ENCODE results near the gene MYCBPAP. TPM values are rescaled to one million over a fixed set of nuclear protein-coding genes. Genes with fewer than 3 reads are reported as not detected.

The MYCBPAP gene
- total RNA-seq, 2 donors from 2014 or later = 1.2 to 1.3 TPM

DNA sequence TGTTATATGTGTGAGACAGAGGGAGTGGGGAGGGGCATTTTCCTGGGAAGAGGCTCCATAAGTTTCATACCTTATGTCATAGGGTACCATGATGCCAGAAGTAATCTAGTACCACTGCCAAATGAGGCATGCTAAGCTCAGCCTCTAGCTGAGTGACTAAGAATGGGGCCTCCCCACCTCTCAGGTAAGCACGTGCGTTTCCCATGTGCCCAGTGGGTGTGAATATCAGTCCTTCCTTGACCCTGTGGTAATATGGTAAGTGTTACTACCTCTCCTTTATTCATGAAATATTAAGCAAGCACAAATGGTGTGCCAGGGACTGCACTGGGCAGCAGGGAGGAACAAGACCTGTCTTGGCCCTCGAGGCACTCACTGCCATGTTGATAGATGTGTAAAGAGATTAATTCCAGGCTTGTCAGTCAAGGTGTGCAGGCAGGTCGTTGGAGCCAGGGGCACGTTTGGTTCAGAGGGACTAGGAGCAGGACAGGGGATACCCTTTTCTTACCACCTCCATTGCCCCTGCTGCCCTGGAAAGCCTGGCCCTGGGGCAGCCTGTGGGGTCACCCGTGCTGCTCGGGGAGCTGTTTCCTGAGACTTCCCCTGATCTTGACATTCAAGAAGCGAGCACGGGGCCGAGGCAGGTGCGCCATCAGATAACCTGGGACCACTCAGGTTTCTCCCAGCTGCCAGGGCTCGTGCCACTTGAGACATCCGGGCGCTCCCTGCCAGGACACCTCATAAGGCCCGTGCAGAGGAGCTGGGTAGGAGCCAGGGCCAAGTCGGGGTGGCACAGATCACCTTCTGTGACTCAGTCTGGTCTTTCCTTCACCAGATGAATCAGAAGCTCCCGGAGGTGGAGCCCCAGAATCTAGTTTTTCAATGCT is 20.8 kb upstream of the MYCBPAP start:
- H3K27ac Mint-ChIP-seq = no peak overlapping the region
- peaks cover 2% of the 10 kb centered on the region for H3K4me1 Mint-ChIP-seq
- peaks cover 2% of the 10 kb centered on the region for H3K36me3 Mint-ChIP-seq (ENCODE audit: low read depth)
- H3K27me3 Mint-ChIP-seq = no peaks in the 10 kb centered on the region
- H3K4me3 Mint-ChIP-seq = no peak overlapping the region
- ATAC-seq (no peak), DNase-seq (no peak)
- H3K9me3 ChIP-seq (ENCODE audit: control insufficient read depth, low read length, poor library complexity, severe bottlenecking) = no peaks in the 10 kb centered on the region

DNA sequence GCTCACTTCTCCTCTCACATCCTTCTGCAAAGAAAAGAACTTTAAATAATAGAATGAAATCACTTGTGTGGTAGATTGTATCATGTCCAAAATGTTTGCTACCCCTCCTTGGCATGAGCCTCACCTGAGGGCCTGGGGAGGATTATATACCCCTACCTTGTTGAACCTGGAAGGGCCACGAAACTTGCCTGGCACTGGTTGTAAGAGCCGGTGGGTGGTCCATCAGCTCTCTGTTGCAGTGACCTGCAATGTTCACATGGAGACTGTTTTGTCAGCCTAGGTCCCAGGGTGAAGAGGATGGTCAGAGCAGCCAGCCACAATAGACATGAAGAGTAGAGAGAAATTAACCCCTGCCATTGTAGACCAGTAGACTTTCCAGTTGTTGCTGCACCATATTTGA is 19.4 kb upstream of the MYCBPAP start:
- Mint-ChIP-seq H3K4me3 (no peak overlapping the region), H3K36me3 (ENCODE audit: low read depth) (no peaks in the 10 kb centered on the region), H3K4me1 (no peaks in the 10 kb centered on the region), H3K27ac (no peak overlapping the region), H3K27me3 (no peaks in the 10 kb centered on the region)
- no peaks in the 10 kb centered on the region for H3K9me3 ChIP-seq (ENCODE audit: control insufficient read depth, low read length, poor library complexity, severe bottlenecking)
- no peak for ATAC-seq
- no peak for DNase-seq

DNA sequence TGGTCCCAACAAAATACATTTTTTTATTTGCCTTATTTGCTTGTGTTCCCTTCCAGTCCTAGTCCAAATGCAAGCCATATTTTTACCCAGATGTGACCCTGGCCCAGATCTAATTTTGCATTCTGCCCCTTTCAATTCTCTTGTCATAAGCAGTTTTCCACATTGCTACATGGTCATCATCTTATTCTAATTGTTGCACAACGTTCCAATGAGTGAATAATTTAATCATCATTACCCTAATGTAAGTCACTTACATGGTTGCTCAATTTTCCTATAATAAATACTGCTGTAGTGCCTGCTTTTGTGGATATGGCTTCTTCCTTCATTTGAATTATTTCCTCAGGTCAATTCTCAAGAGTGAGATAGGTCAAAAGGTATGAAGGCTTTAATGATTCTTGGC is 16.7 kb upstream of the MYCBPAP start:
- Mint-ChIP-seq H3K4me1 (no peaks in the 10 kb centered on the region), H3K27ac (no peak overlapping the region), H3K36me3 (ENCODE audit: low read depth) (no peaks in the 10 kb centered on the region), H3K4me3 (no peak overlapping the region), H3K27me3 (no peaks in the 10 kb centered on the region)
- DNase-seq = no peak
- ATAC-seq = no peak
- H3K9me3 ChIP-seq (ENCODE audit: control insufficient read depth, low read length, poor library complexity, severe bottlenecking) = no peaks in the 10 kb centered on the region

DNA sequence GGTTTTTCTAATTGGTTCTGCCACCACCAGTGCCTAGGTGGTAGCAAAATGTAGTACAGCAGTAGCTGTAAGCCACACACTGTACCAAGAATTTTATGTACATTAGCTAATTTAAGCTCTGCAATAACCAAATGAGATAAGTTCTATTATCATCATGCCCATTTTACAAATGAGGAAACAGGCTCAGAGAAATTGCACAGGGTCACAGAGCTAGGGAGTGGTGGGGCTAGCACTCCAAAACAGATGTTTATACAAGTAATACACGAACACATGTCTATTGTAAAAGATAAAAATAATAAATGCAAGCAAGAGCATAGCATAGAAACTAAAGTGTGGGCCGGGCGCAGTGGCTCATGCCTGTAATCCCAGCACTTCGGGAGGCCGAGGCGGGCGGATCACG is 16.0 kb upstream of the MYCBPAP start:
- Mint-ChIP-seq H3K27ac (no peak overlapping the region), H3K36me3 (ENCODE audit: low read depth) (no peaks in the 10 kb centered on the region), H3K4me1 (no peaks in the 10 kb centered on the region), H3K27me3 (no peaks in the 10 kb centered on the region), H3K4me3 (no peak overlapping the region)
- ATAC-seq (no peak), DNase-seq (no peak)
- H3K9me3 ChIP-seq (ENCODE audit: control insufficient read depth, low read length, poor library complexity, severe bottlenecking) = no peaks in the 10 kb centered on the region

DNA sequence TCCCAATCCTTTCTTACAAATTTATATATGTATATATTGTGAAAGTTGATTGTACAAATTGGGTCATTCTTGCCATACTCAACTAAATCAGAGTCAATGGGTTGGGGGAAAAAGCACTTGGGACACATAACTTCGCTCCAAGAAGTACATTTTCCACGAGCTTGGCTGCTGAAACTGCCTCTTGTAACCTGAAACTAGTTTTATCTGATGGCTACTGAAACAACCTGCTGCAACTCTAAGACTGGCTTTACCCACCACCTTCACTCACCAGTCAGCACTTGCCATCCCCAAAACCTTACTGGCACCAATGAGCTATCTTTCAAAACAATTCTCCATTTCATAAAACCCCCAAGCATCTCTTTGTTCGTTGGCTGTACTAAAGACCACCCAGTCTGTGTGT is 14.5 kb upstream of the MYCBPAP start:
- no peaks in the 10 kb centered on the region for H3K9me3 ChIP-seq (ENCODE audit: control insufficient read depth, low read length, poor library complexity, severe bottlenecking)
- H3K4me1 Mint-ChIP-seq = no peaks in the 10 kb centered on the region
- DNase-seq (no peak), ATAC-seq (no peak)
- H3K27me3 Mint-ChIP-seq = no peaks in the 10 kb centered on the region
- H3K36me3 Mint-ChIP-seq (ENCODE audit: low read depth) = no peaks in the 10 kb centered on the region
- H3K4me3 Mint-ChIP-seq = no peak overlapping the region
- no peak overlapping the region for H3K27ac Mint-ChIP-seq

DNA sequence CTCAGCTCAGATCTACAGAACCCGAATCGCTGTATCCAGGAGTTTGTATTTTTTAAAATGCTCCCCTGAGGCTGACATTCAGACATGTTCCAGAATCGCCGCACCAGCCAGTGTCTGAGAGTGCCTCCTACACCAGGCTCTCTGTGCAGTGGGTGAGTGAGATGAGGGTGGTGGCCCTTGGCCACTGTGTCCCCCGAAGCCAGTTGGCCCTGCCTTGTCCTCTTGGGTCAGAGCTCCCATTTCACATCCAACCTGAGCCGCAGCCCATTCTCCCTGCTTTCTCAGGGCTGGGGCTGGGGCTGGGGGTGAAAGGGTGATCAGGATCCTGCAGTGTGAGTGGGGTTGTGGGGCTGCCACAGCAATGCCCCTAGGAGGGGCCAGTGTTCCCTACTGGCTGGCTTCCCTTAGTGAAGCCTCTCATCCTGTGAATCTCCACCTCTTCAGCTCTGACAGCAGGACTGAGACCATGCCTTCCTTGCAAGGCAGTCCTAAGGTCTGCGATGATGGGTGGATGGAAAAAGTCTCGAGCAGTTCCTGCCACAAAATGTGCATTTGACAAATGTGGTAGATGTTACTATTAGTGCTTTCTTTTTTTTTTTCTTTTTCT is 12.9 kb upstream of the MYCBPAP start:
- H3K4me3 Mint-ChIP-seq = no peak overlapping the region
- no peak overlapping the region for H3K27ac Mint-ChIP-seq
- H3K4me1 Mint-ChIP-seq = no peaks in the 10 kb centered on the region
- no peaks in the 10 kb centered on the region for H3K27me3 Mint-ChIP-seq
- H3K36me3 Mint-ChIP-seq (ENCODE audit: low read depth) = no peaks in the 10 kb centered on the region
- DNase-seq = no peak
- ATAC-seq = no peak
- no peaks in the 10 kb centered on the region for H3K9me3 ChIP-seq (ENCODE audit: control insufficient read depth, low read length, poor library complexity, severe bottlenecking)

DNA sequence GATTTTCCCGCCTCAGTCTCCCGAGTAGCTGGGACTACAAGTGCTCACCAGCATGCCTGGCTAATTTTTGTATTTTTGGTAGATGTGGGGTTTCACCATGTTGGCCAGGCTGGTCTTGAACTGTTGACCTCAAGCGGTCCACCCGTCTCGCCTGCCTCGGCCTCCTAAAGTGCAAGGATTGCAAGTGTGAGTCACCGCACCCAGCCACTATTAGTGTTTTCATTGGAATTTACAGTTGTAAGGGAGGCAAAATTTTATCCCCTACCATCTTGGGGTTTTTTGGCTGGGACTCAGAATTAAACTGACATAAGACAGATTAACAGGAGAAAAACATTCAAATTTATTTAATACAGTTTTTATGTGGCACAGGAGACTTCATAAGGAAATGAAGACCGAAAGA is 12.3 kb upstream of the MYCBPAP start:
- no peak overlapping the region for H3K4me3 Mint-ChIP-seq
- no peaks in the 10 kb centered on the region for H3K9me3 ChIP-seq (ENCODE audit: control insufficient read depth, low read length, poor library complexity, severe bottlenecking)
- ATAC-seq = no peak
- no peaks in the 10 kb centered on the region for H3K27me3 Mint-ChIP-seq
- H3K36me3 Mint-ChIP-seq (ENCODE audit: low read depth) = no peaks in the 10 kb centered on the region
- no peak overlapping the region for H3K27ac Mint-ChIP-seq
- H3K4me1 Mint-ChIP-seq = no peaks in the 10 kb centered on the region
- DNase-seq = no peak

DNA sequence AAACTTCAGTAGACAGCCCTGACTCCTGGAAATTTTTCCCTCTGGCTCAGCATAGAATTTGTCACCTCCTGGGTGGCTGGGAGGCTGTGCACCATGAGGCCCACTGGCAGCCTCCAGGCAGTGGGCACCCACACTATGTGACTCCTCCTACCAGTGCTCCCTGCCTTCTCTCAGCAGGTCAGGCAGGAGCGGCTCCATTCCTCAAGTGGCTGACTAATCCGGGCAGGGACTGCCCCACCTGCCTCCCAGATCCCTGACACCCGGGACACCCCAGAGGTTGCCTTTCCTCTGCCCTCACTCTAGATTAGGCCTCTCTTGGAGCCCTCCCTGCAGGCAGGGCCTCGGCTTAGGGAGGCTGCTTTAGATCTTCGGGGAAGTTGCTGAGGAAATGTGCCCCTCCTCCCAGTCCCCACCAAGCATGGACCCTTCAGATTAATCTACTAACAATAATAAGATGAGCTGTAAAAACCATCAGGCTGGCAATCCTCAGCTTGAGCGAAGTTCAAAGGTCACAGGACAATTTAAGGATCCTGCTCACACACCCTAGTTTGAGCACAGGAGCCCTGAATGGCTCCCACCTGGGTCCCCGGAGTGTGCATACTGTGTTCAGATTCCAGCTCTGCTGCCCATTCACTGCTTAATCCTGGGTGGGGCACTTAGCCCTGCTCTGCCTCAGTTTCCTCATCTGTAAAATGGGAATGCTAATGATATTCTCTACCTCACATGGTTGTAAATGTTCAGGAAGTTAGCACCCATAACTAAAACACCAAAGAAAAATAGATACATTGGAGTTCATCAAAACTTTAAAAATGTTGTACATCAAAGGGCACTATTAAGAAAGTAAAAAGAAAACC is 10.0 kb upstream of the MYCBPAP start:
- Mint-ChIP-seq H3K27ac (no peak overlapping the region), H3K36me3 (ENCODE audit: low read depth) (no peaks in the 10 kb centered on the region), H3K27me3 (no peaks in the 10 kb centered on the region), H3K4me3 (no peak overlapping the region), H3K4me1 (no peaks in the 10 kb centered on the region)
- ATAC-seq (no peak), DNase-seq (no peak)
- H3K9me3 ChIP-seq (ENCODE audit: control insufficient read depth, low read length, poor library complexity, severe bottlenecking) = no peaks in the 10 kb centered on the region

DNA sequence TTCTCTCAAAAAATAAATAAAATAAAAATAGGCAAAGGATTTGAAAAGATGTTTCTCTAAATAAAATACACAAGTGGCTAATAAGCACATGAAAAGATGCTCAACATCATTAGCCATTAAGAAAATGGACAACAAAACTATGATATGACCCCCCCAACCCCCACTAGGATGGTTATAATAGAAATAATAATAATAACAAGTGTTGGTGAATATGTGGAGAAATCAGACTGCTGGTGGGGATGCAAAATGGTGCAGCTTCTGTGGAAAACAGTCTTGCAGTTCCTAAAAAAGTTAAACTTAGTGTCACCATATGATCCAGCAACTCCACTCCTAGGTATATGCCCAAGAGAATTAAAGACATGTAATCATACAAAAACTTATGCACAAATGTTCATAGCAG is 9.0 kb upstream of the MYCBPAP start:
- no peaks in the 10 kb centered on the region for H3K9me3 ChIP-seq (ENCODE audit: control insufficient read depth, low read length, poor library complexity, severe bottlenecking)
- no peak for ATAC-seq
- H3K4me3 Mint-ChIP-seq = no peak overlapping the region
- no peak overlapping the region for H3K27ac Mint-ChIP-seq
- H3K27me3 Mint-ChIP-seq = no peaks in the 10 kb centered on the region
- H3K36me3 Mint-ChIP-seq (ENCODE audit: low read depth) = peaks cover 3% of the 10 kb centered on the region
- DNase-seq = no peak
- H3K4me1 Mint-ChIP-seq = peaks cover 6% of the 10 kb centered on the region

DNA sequence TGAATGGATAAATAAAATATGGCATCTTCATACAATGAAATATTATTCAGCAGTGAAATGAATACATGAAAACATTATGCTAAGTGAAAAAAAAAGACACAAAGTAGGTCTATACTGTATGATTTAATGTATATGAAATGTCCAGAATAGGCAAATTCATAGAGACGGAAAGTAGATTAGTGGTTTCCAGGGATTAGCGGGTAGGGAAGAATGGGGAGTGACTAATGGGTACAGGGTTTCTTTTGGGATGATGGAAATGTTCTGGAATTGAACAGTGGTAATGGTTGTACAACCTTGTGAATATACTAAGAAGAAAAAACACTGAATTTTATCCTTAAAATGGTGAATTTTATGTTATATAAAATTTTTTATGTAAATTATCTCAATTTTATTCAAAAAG is 8.5 kb upstream of the MYCBPAP start:
- Mint-ChIP-seq H3K27ac (no peak overlapping the region), H3K4me1 (peaks cover 6% of the 10 kb centered on the region), H3K4me3 (no peak overlapping the region), H3K36me3 (ENCODE audit: low read depth) (peaks cover 3% of the 10 kb centered on the region), H3K27me3 (no peaks in the 10 kb centered on the region)
- DNase-seq (no peak), ATAC-seq (no peak)
- H3K9me3 ChIP-seq (ENCODE audit: control insufficient read depth, low read length, poor library complexity, severe bottlenecking) = no peaks in the 10 kb centered on the region

DNA sequence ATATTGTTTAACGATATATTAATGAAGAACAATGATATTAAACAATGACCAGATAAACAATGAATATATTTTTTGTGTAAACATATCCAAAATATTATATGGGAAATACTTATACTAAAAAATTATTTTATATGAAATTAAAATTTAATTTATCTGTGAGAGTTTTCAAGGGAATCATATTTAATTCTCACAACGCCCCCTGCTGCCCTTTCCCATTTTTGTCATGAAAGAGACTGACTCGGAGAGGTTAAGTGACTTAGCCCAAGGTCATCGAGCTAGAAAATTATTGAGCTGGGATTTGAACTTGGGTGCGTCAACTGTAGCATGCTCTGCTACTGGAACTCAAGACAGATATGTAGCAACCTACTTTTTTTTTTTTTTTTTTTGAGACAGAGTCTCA is 7.2 kb upstream of the MYCBPAP start:
- no peak for DNase-seq
- H3K9me3 ChIP-seq (ENCODE audit: control insufficient read depth, low read length, poor library complexity, severe bottlenecking) = no peaks in the 10 kb centered on the region
- Mint-ChIP-seq H3K36me3 (ENCODE audit: low read depth) (peaks cover 3% of the 10 kb centered on the region), H3K4me3 (no peak overlapping the region), H3K27ac (no peak overlapping the region), H3K27me3 (no peaks in the 10 kb centered on the region), H3K4me1 (peaks cover 11% of the 10 kb centered on the region)
- ATAC-seq = no peak

DNA sequence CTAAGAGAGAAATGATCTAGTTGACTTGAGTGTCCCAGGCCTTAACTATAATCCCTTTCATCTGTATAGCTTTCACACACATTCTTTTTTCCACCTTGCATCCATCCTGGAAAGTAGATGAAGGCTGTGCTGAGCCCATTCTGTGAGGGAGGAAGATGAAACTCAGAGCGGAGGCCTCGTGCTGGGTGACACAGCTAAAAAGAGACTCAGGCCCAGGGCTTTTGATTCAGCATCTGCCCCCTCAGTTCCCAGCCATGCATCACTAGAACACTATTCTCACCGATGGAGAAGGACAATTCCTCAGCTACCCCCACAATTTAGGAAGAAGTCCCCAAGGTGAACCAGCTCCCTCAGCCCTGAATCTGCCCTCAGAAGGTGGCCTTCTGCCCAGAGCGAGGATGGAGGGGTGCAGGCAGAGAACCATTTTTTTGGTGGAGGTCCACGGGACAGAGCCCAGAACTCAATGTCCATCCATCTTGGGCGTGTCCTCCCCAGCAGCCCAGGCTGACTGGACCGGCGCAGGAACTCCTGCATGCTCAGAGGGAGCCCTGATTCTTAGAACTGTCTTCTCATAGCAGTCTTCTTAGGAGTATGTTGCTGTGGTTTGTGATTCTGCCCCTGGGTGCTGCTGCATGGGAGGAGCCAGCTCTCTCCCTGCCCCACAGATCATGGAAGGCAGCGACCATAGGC is 5.8 kb upstream of the MYCBPAP start:
- Mint-ChIP-seq H3K27me3 (no peaks in the 10 kb centered on the region), H3K4me3 (no peak overlapping the region), H3K4me1 (peaks cover 11% of the 10 kb centered on the region), H3K36me3 (ENCODE audit: low read depth) (peaks cover 3% of the 10 kb centered on the region), H3K27ac (no peak overlapping the region)
- no peak for DNase-seq
- no peak for ATAC-seq
- H3K9me3 ChIP-seq (ENCODE audit: control insufficient read depth, low read length, poor library complexity, severe bottlenecking) = no peaks in the 10 kb centered on the region

DNA sequence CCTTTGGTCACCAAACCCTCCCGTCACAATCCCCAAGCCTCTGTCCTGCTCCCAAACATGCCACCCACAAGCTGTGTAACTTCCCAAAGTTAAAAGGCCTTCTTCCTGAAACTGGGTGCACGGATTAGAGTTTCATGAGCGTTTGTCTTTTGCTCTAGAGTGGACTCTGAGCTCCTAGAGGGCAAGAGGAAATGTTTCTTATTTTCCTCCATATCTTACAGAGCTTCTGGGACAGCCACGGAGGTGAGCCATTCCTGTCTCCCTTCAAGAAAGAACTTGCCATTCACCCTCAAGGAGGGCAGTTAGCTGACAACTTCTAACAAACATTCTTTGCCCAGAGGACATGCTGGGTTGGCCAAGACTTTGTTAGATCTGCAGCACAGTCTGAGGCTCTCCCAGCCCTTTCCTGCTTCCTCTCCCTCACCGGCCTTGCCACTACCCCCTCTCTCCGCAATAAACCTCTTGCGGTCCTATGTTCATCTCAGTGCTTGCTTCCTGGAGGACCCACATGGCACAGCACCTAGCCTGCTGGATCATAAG is 2.6 kb upstream of the MYCBPAP start:
- no peaks in the 10 kb centered on the region for H3K9me3 ChIP-seq (ENCODE audit: control insufficient read depth, low read length, poor library complexity, severe bottlenecking)
- DNase-seq (no peak), ATAC-seq (no peak)
- Mint-ChIP-seq H3K4me3 (no peak overlapping the region), H3K27ac (no peak overlapping the region), H3K27me3 (no peaks in the 10 kb centered on the region), H3K36me3 (ENCODE audit: low read depth) (peaks cover 3% of the 10 kb centered on the region), H3K4me1 (peaks cover 23% of the 10 kb centered on the region)

Data from T-helper 17 cell (primary cell).